ELR (cell line): Measurements from ENCODE around the gene ARF5.
"Not testable (repeated sequence)": the region's sequence is repeated elsewhere in the genome, so short reads cannot be mapped to it uniquely, and the experiment has no call there.

Experiments
- DNase-seq: peaks from one replicate; pipeline ENCODE4 v3.0.0-alpha.2; 2015; ENCODE audit warnings: low read depth

ARF5 gene

GRCh38 chr7:127588019-127588696 lies at the start of gene ARF5:
Gene ARF5 (plus strand): TSS chr7:127588411. CDS start chr7:127588499, 88 bp downstream.
- DNase-seq: peak; percentile 83

DNA sequence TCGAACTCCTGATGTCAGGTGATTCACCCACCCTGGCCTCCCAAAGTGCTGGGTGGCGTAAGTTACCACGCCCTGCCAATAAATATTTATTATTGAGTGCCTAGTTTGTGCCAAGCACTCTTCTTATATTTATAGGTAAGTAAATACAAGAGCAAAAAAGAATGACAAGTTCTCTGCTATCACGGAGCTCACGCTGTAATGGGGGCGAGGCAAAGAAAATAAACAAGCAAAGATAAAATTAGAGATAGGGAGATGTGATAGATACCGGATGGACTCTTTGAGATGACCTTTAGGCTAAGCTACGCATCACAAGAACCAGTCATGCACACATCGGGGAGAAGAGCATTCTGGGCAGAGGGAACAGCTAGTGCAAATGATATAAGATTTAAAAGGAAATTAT lies 49.1 kb upstream of the ARF5 start:
- no peak for DNase-seq

DNA sequence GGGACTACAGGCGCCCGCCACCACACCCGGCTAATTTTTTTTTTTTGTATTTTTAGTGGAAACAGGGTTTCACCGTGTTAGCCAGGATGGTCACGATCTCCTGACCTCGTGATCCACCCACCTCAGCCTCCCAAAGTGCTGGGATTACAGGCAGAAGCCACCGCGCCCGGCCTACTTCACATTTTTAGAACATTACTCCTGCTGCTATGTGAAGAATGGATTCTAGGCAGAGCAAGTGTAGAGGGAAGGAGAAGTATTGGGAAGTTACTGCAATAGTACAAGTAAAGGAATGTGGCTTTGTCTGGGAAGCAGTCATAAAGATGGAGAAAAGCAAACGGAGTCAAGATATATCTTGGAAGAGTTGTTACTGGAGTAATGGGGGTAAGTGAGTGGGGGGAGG lies 47.8 kb upstream of the ARF5 start:
- not testable (repeated sequence) for DNase-seq

GRCh38 chr7:127541548-127541947 lies 46.7 kb upstream of the ARF5 start:
- DNase-seq: no peak

DNA sequence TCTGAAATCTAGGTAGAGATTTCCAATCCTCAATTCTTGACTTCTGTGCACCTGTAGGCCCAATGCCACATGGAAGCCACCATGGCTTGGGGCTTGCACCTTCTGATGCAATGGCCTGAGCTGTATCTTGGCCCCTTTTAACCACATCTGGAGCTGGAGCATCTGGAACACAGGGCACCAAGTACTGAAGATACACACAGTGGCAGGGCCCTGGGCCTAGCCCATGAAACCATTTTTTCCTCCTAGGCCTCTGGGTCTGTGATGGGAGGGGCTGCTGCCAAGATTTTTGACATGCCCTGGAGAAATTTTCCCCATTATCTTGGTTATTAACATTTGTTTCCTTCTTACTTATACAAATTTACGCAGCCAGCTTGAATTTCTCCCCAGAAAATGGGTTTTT lies 41.9 kb upstream of the ARF5 start:
- no peak for DNase-seq

DNA sequence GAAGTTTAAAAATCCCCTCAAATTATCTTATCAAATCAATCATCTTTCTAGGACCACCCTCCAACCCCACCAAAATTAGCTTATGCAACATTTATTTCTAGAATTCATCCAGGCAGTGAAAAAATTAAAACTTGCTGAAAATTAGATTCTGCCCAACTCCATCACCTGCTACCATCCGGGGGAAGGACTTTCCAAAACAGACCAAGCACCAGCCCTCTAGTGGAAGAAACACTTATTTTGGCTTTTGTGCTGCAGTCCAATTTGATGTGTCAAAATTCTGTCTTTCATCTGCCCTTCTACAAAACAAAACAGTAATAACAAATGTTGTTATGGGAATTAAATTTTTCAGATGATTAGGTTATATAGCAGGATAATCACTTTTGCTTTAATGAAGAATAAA lies 38.0 kb upstream of the ARF5 start:
- no peak for DNase-seq

GRCh38 chr7:127551941-127552340 lies 36.3 kb upstream of the ARF5 start:
- no peak for DNase-seq

GRCh38 chr7:127556404-127556803 lies 31.8 kb upstream of the ARF5 start:
- no peak for DNase-seq

DNA sequence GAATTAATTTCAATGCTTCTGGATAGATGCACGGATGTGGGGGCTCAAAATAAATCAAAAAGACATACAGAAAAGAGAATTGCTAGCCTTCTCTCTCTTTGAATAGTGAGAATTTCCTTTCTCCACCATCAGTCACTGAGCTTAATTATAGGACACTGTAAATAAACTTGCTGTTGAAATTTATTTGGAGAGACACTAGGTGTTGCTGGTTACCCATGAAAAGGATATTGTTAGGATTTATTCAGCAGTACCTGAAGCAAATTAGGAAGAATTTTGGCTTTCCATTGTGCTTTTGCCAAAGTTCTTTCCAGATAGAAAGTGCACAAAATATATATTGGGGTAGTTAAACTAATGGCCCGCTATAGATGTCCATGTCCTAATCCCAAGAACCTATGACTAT lies 30.4 kb upstream of the ARF5 start:
- no peak for DNase-seq

DNA sequence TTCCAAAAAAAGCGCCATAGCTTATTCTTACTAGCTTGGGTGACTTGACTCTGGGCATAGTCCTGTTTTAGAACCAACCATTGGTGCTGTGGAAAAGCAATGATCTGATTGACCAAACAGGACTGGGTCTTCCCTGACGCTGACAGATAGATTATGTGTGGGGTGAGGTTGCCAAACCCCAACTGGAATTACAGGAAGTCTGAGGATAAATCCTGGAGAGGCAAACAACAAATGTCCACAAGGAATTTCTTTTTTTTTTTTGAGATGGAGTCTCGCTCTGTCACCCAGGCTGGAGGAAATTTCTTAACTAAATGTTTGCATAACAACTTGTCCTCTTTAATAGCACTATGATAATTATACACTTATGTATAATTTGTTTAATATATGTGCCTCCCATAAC lies 22.0 kb upstream of the ARF5 start:
- no peak for DNase-seq

GRCh38 chr7:127568034-127568433 lies 20.2 kb upstream of the ARF5 start:
- DNase-seq: not testable (repeated sequence)

DNA sequence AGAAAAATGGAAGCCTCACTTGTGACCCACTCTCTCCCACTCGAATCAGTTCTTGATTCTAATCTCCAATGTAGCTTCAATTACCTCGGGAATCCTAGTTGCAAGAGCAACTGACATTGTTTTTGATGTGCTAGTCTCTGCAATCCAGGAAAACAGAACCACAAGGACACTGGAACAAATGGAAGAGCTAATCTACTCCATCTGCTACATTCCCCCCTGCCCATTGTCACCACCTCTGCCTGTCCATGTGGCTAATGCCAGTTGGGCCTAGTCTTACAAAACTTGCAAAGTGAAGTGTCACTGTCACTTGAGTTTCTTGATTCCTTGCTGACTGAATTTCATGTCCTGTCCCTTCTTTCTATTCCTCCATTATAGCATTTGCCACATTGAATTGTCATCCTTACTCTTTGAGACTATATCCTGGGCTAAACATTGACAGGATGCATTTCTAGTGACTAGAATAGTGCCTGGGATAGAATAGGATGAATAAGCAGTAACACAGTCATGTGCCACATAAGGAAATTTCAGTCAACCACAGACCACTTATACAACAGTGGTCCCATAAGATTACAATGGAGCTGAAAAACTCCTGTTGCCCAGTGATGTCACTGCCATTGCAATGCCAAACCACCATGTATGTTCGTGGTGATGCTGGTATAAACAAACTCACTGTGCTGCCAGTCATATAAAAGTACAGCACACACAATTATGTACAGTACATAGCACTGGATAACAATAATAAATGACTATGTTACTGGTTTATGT lies 16.3 kb upstream of the ARF5 start:
- peak; percentile 18 for DNase-seq

DNA sequence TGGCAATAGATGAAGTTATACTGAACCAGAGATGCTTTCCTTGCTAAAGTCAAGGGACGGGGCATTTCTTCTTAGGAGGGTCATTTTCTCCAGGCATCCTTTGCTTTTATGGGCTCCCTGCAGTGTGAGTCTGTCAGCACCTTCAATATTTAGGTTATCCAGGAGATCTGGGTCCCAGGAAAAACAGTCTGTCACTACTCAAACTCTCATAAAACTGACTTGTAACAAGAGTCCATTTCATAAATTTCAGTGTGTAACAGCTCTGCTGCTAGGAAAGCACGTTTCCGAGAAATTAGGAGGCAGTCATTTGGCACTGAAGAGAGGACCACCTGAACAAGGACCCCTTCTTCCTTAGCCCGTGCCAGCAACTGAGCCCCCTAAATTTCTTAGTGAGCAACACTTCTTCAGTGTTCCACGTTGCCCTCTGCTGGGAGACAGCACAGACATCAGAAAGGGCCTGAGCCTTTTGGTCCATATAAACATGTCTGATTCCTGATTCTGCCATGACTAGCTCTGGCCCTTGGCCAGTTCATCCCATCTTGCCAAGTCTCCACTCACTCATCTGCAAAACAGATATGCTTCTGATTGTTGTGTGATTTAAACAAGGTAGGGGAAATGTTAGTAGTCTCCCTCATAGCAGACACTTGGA lies 10.1 kb upstream of the ARF5 start:
- DNase-seq: peak; percentile 43

- peak; percentile 47 for DNase-seq
These were observed 9.4 kb upstream of the ARF5 start for GRCh38 chr7:127578711-127579275.

DNA sequence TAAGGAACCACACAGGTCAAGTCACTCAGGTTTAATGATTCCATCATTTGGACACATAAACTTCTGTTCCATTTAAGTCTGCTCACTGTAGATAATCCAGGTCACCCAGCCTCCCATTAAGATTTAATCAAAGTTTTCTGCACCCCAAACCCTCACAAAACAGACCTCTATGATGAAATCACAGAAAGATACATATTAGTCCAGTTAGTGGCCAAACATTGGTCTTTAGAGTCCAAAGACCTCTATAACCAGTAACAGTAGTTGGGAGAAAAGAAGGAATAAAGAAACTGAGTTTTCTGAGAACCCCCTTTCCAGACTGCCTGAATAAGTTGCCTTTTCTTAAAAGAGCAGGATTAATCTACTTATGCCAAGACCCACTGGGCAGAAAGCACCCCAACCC lies 7.6 kb upstream of the ARF5 start:
- no peak for DNase-seq

- no peak for DNase-seq
These were observed 6.5 kb upstream of the ARF5 start for GRCh38 chr7:127581716-127582115.

- DNase-seq: no peak
These were observed 5.8 kb upstream of the ARF5 start for GRCh38 chr7:127582361-127582760.

DNA sequence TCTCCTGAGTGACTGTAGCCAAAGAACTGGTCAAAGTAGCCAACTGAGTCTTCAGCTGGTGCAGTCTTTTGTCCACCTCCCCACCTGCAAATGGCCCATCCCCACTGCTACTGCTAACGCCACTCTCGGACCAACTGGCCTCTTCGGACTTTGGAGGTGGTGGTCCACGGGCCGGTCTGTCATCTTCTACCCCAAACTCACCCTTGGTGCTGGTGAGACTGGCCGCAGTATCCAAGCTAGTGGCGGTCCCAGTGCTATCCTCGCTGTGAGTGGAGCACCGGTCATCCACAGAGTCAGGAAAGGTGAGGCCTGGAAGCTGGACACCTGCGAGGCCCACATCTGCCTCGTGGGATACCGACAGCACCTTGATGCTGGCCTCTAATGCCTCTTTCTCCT lies 3.6 kb upstream of the ARF5 start:
- no peak for DNase-seq

DNA sequence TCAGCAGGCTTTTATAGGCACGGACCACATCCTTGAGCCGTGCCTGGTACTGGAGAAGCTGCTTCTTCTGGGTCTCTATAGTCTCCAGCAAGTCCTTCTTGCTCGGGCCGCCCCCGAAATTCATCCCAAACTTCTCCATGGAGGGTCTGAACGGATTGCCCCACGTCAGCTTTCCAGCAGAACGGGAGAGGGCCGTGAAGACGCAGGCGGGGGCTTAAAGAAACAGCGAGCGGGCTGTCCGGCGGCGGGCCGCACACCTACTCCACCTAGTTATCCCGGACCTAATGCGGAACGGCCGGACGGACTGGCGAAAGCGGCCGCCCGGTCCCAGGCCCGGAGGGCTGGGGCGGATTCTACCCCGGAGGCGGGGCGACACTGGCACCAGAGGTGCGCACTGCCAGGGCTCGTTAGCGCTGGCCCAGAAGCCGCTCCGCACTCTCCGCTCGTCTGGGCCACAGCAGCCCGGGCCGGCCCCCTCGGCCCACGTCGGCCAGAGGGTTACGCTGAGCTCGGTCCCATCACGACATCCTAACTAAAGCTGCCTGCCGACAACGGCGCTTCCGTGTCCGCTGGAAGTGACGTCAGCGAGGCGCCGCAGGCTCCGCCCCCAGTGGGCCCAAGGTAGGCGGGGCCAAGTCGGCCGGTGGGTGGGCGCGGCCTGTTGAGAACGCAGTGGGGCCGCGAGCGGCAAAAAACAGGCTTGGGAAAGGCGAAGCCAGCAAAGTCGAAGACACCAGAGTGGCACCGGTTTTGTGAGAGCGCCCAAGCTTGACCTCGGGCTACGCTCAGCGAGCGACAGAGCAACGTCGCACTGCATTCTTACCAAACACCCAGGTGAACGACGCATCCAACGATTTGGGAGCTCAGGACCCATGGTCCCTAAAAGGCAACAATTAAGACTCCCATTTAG lies 2.9 kb upstream of the ARF5 start, which contains the start of gene GCC1:
Gene GCC1, minus strand, starts transcription at position 553 of the 910 bp plus-strand sequence. Its CDS starts 414 bp downstream, at position 139.
- DNase-seq: peak; percentile 88

- DNase-seq: no peak
These were observed 1.9 kb upstream of the ARF5 start for GRCh38 chr7:127586346-127586745.

GRCh38 chr7:127587663-127588018 lies 570 bp upstream of the ARF5 start:
- no peak for DNase-seq
